Retinal pigment epithelial cell (primary cell): Measurements from ENCODE around the gene BACH2.

Experiments
- DNase-seq: peaks from one replicate; pipeline ENCODE4 v3.0.0-alpha.2; 2010; ENCODE audit warnings: low read depth
- H3K4me3 ChIP-seq: 2 replicates; pipeline ENCODE4 v1.5.1; 2011; ENCODE audit warnings: mild to moderate bottlenecking, low read length, control low read depth, moderate library complexity
- TF ChIP-seq, protein P1 (sequence below): conservative IDR thresholded peaks from 2 replicates; pipeline ENCODE4 v1.5.1; 2011; ENCODE audit warnings: low read depth, low read length, control low read depth, inconsistent platforms

Gene BACH2

GRCh38 chr6:90087106-90087833, 209.4 kb downstream of the BACH2 start:
- no peak for DNase-seq
- H3K4me3 ChIP-seq, result no peak overlapping the region
- TF ChIP-seq, protein P1, sequence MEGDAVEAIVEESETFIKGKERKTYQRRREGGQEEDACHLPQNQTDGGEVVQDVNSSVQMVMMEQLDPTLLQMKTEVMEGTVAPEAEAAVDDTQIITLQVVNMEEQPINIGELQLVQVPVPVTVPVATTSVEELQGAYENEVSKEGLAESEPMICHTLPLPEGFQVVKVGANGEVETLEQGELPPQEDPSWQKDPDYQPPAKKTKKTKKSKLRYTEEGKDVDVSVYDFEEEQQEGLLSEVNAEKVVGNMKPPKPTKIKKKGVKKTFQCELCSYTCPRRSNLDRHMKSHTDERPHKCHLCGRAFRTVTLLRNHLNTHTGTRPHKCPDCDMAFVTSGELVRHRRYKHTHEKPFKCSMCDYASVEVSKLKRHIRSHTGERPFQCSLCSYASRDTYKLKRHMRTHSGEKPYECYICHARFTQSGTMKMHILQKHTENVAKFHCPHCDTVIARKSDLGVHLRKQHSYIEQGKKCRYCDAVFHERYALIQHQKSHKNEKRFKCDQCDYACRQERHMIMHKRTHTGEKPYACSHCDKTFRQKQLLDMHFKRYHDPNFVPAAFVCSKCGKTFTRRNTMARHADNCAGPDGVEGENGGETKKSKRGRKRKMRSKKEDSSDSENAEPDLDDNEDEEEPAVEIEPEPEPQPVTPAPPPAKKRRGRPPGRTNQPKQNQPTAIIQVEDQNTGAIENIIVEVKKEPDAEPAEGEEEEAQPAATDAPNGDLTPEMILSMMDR, result no peak

DNA sequence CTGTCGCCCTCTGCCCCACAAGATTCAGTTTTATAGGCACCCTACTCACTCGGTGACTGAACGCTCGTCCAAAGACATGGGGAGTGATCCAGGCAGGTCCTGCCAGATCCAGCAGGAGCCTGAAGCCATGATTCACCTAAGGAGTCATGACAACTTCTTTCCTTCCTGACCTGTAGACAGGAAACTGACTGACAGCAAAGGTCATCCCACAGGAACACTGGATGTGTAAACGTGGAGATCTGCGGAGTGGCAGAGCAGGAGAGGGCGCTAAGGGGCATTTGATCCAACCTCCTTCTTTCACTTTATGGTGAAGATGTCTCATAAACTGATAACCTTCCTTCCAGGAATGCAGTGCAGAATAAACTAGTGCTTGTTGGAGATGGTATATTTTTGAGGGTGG, 210.1 kb downstream of the BACH2 start:
- H3K4me3 ChIP-seq, result no peak overlapping the region
- TF ChIP-seq, protein P1, result no peak
- DNase-seq, result no peak

DNA sequence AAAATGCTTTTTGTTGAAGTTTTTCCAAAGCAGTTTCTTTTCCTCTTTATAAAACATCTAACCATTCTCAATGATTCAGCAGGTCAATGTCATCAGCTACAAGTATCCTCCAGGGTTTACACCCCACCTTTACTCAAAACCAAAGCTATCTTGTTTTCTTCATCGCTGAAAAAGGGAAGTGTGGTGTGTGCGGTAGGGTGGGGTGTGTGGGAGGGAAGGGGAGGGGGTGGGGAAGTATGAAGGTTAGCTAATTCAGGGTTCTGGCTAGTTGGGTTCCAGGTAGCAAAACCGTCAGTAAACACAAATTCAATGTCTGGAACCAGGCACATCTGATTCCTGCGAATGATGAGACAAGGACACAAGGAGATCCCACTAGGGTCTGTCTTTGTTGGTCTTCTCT, 212.8 kb downstream of the BACH2 start:
- no peak overlapping the region for H3K4me3 ChIP-seq
- TF ChIP-seq, protein P1, result no peak
- no peak for DNase-seq

GRCh38 chr6:90082847-90083246, 213.8 kb downstream of the BACH2 start:
- TF ChIP-seq, protein P1, result no peak
- no peak for DNase-seq
- no peak overlapping the region for H3K4me3 ChIP-seq

DNA sequence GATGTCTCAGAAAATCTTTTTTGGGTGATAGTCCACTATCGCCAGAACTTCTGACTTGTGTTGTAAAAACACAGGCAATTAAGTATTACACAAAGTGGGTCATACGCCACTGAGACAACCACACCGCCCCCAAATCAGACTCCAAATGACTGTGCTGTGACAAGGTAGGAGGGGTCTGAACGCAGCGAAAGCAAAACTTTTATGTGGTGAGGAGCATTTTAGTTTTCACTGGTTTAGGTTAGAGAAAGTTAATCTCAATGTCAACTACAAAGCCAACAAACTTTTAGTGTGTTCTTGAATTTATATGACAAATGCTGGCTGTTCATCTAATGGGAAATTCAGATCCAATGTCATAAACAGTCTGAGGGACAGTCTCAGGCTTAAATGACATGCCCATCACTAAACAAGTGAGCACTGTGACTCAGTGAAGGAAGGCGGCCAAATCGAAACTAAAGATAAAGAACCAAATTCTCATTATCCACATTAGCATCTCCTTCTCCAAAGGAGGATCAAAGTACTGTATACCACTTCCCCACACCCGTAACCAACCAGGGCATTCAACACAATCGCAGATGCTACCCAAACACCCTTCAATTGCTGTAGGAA, 215.7 kb downstream of the BACH2 start:
- TF ChIP-seq, protein P1, result no peak
- H3K4me3 ChIP-seq, result no peak overlapping the region
- no peak for DNase-seq

- TF ChIP-seq, protein P1, result no peak
- DNase-seq, result no peak
- no peak overlapping the region for H3K4me3 ChIP-seq
These were observed 216.8 kb downstream of the BACH2 start for GRCh38 chr6:90079560-90080490.
